Esophagus squamous epithelium (tissue), 5 donors: ENCODE measurements around the gene GJB4. TPM values are rescaled to one million over a fixed set of nuclear protein-coding genes. Genes with fewer than 3 reads are reported as not detected.

Source experiments
- DNase-seq: peaks from one replicate; lab custom pipeline; 2025; lab: John Stamatoyannopoulos, UW
- H3K27ac ChIP-seq, 4 donors: fragments of 200-600 bp; sonication (generic); one replicate each; pipeline ENCODE4 v1.5.1; 2016 to 2019; ENCODE audit warnings: mild to moderate bottlenecking in 1 of 4
- H3K27me3 ChIP-seq, 4 donors: fragments of 200-600 bp; sonication (generic); 1 replicate in 3 of 4; 2 replicates in 1 of 4; pipeline versions ENCODE4 v1.5.1 to v1.6.0; 2017 to 2021; ENCODE audit warnings: antibody characterized with exemption in 1 of 4
- H3K36me3 ChIP-seq, 3 donors: fragments of 200-600 bp; sonication (generic); one replicate each; pipeline ENCODE4 v1.5.1; 2016 to 2019
- H3K4me1 ChIP-seq, 3 donors: fragments of 200-600 bp; sonication (generic); one replicate each; pipeline ENCODE4 v1.5.1; 2017 to 2019
- H3K4me3 ChIP-seq, 4 donors: fragments of 200-600 bp; sonication (generic); 1 replicate in 3 of 4; 2 replicates in 1 of 4; pipeline ENCODE4 v1.5.1; 2016 to 2019; ENCODE audit warnings: mild to moderate bottlenecking in 2 of 4, moderate library complexity in 1 of 4
- H3K9me3 ChIP-seq, 3 donors: fragments of 200-600 bp; sonication (generic); one replicate each; pipeline ENCODE4 v1.5.1; 2016 to 2019
- CTCF ChIP-seq, 6 experiments: fragments of 450-650 bp in 4 of 6; fragments of 200-600 bp in 2 of 6; sonication (generic) in 2 of 6; IDR thresholded peaks; one replicate each; pipeline ENCODE4 v1.5.1; 2016 to 2019; ENCODE audit warnings: antibody characterized with exemption in 6 of 6, mild to moderate bottlenecking in 4 of 6, moderate library complexity in 4 of 6
- POLR2A ChIP-seq, 4 donors: fragments of 450-650 bp; IDR thresholded peaks; one replicate each; pipeline ENCODE4 v1.6.1; 2017; ENCODE audit warnings: antibody characterized with exemption in 4 of 4, mild to moderate bottlenecking in 4 of 4, moderate library complexity in 3 of 4
- WGBS, 2 donors: methylation state at CpG; one replicate each; pipeline ENCODE4 v1.1.5; 2018; 5-methylcytosine and 5-hydroxymethylcytosine counted together
- intact Hi-C: fragments of 100-400 bp; cut with DNase I; formaldehyde crosslinking; loops from one replicate; pipeline ENCODE4 v1.15.0; 2022
- total RNA-seq, 4 donors: library from RNA; depleted of rRNA; stranded (reverse); fragments of >200 nt; gene quantifications; one replicate each; pipeline ENCODE4 v1.1.0, GENCODE V29; 2016
- donor health status: DM: yes; HTN: yes; CAD: no.

Gene GJB4
- total RNA-seq, 4 donors from 2014 or later, result 1.3 to 6.7 (median 2.2) TPM

- peaks cover 0 to 58% (median 3%) of the 10 kb centered on the region in 4 donors for H3K27me3 ChIP-seq
- 49 to 64% methylated on average over 9 to 10 of the region's 10 CpGs for WGBS, 2 donors
- DNase-seq, result no peak
- H3K9me3 ChIP-seq, result no peaks in the 10 kb centered on the region
- no peak for TF ChIP-seq CTCF (IDR thresholded peaks at IDR 0.05)
- TF ChIP-seq POLR2A (IDR thresholded peaks at IDR 0.05), result no peak
- H3K36me3 ChIP-seq, result no peaks in the 10 kb centered on the region
- no peak overlapping the region for H3K27ac ChIP-seq
- peaks cover 0 to 43% (median 21%) of the 10 kb centered on the region in 3 donors for H3K4me1 ChIP-seq
- intact Hi-C loops, result no loop called here
- H3K4me3 ChIP-seq, result no peak overlapping the region
Observed at GRCh38 chr1:34777519-34778321, 18.2 kb downstream of the GJB4 start.

GRCh38 chr1:34778381-34778780 lies 18.8 kb downstream of the GJB4 start:
- Histone ChIP-seq H3K9me3 (no peaks in the 10 kb centered on the region), H3K27ac (no peak overlapping the region), H3K4me1 (peaks cover 0 to 49% (median 21%) of the 10 kb centered on the region in 3 donors), H3K36me3 (no peaks in the 10 kb centered on the region), H3K27me3 (peaks cover 0 to 65% (median 3%) of the 10 kb centered on the region in 4 donors), H3K4me3 (no peak overlapping the region)
- DNase-seq, result no peak
- TF ChIP-seq CTCF (IDR thresholded peaks at IDR 0.05) (no peak), POLR2A (IDR thresholded peaks at IDR 0.05) (no peak)
- 80 to 84% methylated on average over 5 to 6 of the region's 6 CpGs for WGBS, 2 donors
- intact Hi-C loops, result no loop called here

GRCh38 chr1:34779005-34779404 lies 19.5 kb downstream of the GJB4 start:
- DNase-seq, result no peak
- intact Hi-C loops, result no loop called here
- peaks cover 0 to 67% (median 3%) of the 10 kb centered on the region in 4 donors for H3K27me3 ChIP-seq
- H3K27ac ChIP-seq, result peak overlapping the region in 1 of 4 donors; percentile 99
- TF ChIP-seq CTCF (IDR thresholded peaks at IDR 0.05) (no peak), POLR2A (IDR thresholded peaks at IDR 0.05) (no peak)
- H3K4me3 ChIP-seq, result no peak overlapping the region
- no peaks in the 10 kb centered on the region for H3K9me3 ChIP-seq
- H3K36me3 ChIP-seq, result no peaks in the 10 kb centered on the region
- 81 to 82% methylated on average over 5 of the region's 5 CpGs for WGBS, 2 donors
- H3K4me1 ChIP-seq, result peaks cover 0 to 56% (median 21%) of the 10 kb centered on the region in 3 donors

- Histone ChIP-seq H3K4me3 (no peak overlapping the region), H3K27me3 (peaks cover 0 to 62% (median 3%) of the 10 kb centered on the region in 4 donors), H3K4me1 (peaks cover 0 to 61% (median 21%) of the 10 kb centered on the region in 3 donors), H3K9me3 (no peaks in the 10 kb centered on the region), H3K36me3 (peaks cover 0 to 4% (median 3%) of the 10 kb centered on the region in 3 donors), H3K27ac (peak overlapping the region; percentile 19 to 99 (median 98))
- TF ChIP-seq POLR2A (IDR thresholded peaks at IDR 0.05) (no peak), CTCF (IDR thresholded peaks at IDR 0.05) (no peak)
- intact Hi-C loops, result no loop called here
- 50 to 59% methylated on average over 5 of the region's 5 CpGs for WGBS, 2 donors
- DNase-seq, result no peak
Observed at GRCh38 chr1:34779526-34779925, 20.0 kb downstream of the GJB4 start.

GRCh38 chr1:34779962-34780361 lies 20.4 kb downstream of the GJB4 start:
- intact Hi-C loops, result no loop called here
- Histone ChIP-seq H3K4me1 (peaks cover 0 to 65% (median 21%) of the 10 kb centered on the region in 3 donors), H3K27ac (peak overlapping the region; percentile 19 to 99 (median 98)), H3K9me3 (no peaks in the 10 kb centered on the region), H3K27me3 (peaks cover 0 to 62% (median 3%) of the 10 kb centered on the region in 4 donors), H3K4me3 (no peak overlapping the region), H3K36me3 (peaks cover 0 to 9% (median 7%) of the 10 kb centered on the region in 3 donors)
- WGBS, 2 donors, result 90% methylated on average over 4 of the region's 5 CpGs; no CpG with 5 or more reads in 1 of the 2 donors
- no peak for DNase-seq
- no peak for TF ChIP-seq CTCF (IDR thresholded peaks at IDR 0.05)
- TF ChIP-seq POLR2A (IDR thresholded peaks at IDR 0.05), result no peak
